Keratinocyte (primary cell): ENCODE data around the gene NXPH2. TPM values are rescaled to one million over a fixed set of nuclear protein-coding genes. Genes with fewer than 3 reads are reported as not detected.
A peak's percentile ranks its signal among the peaks of the same experiment; 100 is the strongest.

Source experiments
- DNase-seq: peaks from one replicate; pipeline ENCODE4 v3.0.0-alpha.2; 2011; ENCODE audit warnings: low read depth, missing footprints, low spot score
- FAIRE-seq: peaks from 2 replicates; lab custom pipeline; 2011; peaks lifted over from hg19 to GRCh38; lab: Jason Lieb, UNC
- H2AFZ ChIP-seq: 2 replicates; pipeline ENCODE4 v1.6.0; 2012; ENCODE audit warnings: low read length, control low read depth, inconsistent platforms; ENCODE audit not compliant: control insufficient read depth
- H3K27ac ChIP-seq: 2 replicates; pipeline ENCODE4 v1.5.1; 2011; ENCODE audit warnings: low read length; ENCODE audit not compliant: control insufficient read depth, insufficient read depth
- H3K27me3 ChIP-seq: 3 replicates; pipeline ENCODE4 v1.6.0; 2011; ENCODE audit warnings: low read length; ENCODE audit not compliant: control insufficient read depth, insufficient read depth; ENCODE audit errors: extremely low read depth
- H3K36me3 ChIP-seq, 2 experiments: 2 replicates in 1 of 2; 3 replicates in 1 of 2; pipeline ENCODE4 v1.5.1; 2011; ENCODE audit warnings: low read length in 2 of 2, mild to moderate bottlenecking in 1 of 2; ENCODE audit not compliant: control insufficient read depth in 2 of 2, insufficient read depth in 2 of 2; ENCODE audit errors: extremely low read depth in 1 of 2
- H3K4me1 ChIP-seq: 3 replicates; pipeline ENCODE4 v1.5.1; 2011; ENCODE audit warnings: low read length; ENCODE audit not compliant: control insufficient read depth, insufficient read depth; ENCODE audit errors: extremely low read depth
- H3K4me2 ChIP-seq: 3 replicates; pipeline ENCODE4 v1.6.0; 2011; ENCODE audit warnings: low read depth, low read length; ENCODE audit not compliant: control insufficient read depth, insufficient read depth; ENCODE audit errors: extremely low read depth
- H3K4me3 ChIP-seq, 3 experiments: fragments of 200-600 bp in 1 of 3; sonication (generic) in 1 of 3; 2 replicates in 2 of 3; 3 replicates in 1 of 3; pipeline ENCODE4 v1.5.1; 2011 to 2016; ENCODE audit warnings: low read length in 3 of 3, mild to moderate bottlenecking in 3 of 3, control low read depth in 2 of 3, inconsistent platforms in 1 of 3, low read depth in 1 of 3, mixed read lengths in 1 of 3, mixed run types in 1 of 3, moderate library complexity in 1 of 3; ENCODE audit not compliant: control insufficient read depth in 2 of 3, insufficient read depth in 2 of 3; ENCODE audit errors: extremely low read depth in 1 of 3
- H3K79me2 ChIP-seq: 2 replicates; pipeline ENCODE4 v1.6.0; 2012; ENCODE audit warnings: low read length; ENCODE audit not compliant: control insufficient read depth, insufficient read depth
- H3K9ac ChIP-seq: 3 replicates; pipeline ENCODE4 v1.6.0; 2011; ENCODE audit warnings: low read length; ENCODE audit not compliant: control insufficient read depth, insufficient read depth; ENCODE audit errors: extremely low read depth
- H3K9me1 ChIP-seq: 3 replicates; pipeline ENCODE4 v1.6.0; 2011; ENCODE audit warnings: low read length; ENCODE audit not compliant: control insufficient read depth, insufficient read depth; ENCODE audit errors: extremely low read depth
- H3K9me3 ChIP-seq: 2 replicates; pipeline ENCODE4 v1.5.1; 2012; ENCODE audit warnings: low read depth, low read length; ENCODE audit not compliant: control insufficient read depth
- H4K20me1 ChIP-seq: 3 replicates; pipeline ENCODE4 v1.6.0; 2011; ENCODE audit warnings: low read length; ENCODE audit not compliant: control insufficient read depth, insufficient read depth; ENCODE audit errors: extremely low read depth
- CTCF ChIP-seq, 3 experiments: IDR thresholded peaks in 1 of 3; conservative IDR thresholded peaks in 1 of 3; optimal IDR thresholded peaks in 1 of 3; 2 replicates in 2 of 3; 3 replicates in 1 of 3; pipeline versions ENCODE3 to v1.5.1; 2011; ENCODE audit warnings: low read length in 3 of 3, mild to moderate bottlenecking in 3 of 3, moderate library complexity in 2 of 3, control low read depth in 1 of 3, inconsistent platforms in 1 of 3; ENCODE audit not compliant: insufficient read depth in 2 of 3; ENCODE audit errors: extremely low read depth in 1 of 3
- EZH2 ChIP-seq: IDR thresholded peaks from one replicate; pipeline ENCODE4 v1.6.1; 2012; ENCODE audit warnings: inconsistent platforms, mild to moderate bottlenecking, low read length, moderate library complexity
- dilution Hi-C: fragments of 300-500 bp; cut with MboI; formaldehyde crosslinking; loops from one replicate; pipeline ENCODE4 v1.7.0; 2020; ENCODE audit warnings: low sequenced_read_pairs; ENCODE audit not compliant: extremely low pct_ligation_motif_present
- polyA plus RNA-seq, 5 experiments: library from polyadenylated mRNA; depleted of rRNA in 3 of 5; stranded (reverse) in 3 of 5; stranded (forward) in 1 of 5; unstranded in 1 of 5; fragments of >200 nt; gene quantifications; 1 replicate in 1 of 5; 2 replicates in 3 of 5; 3 replicates in 1 of 5; pipeline versions ENCODE4 v1.2.1 to v1.2.3, GENCODE V29; 2011 to 2012; ENCODE audit warnings: missing spikeins in 2 of 5, low read depth in 1 of 5, low replicate concordance in 1 of 5

Gene NXPH2
- polyA plus RNA-seq, 1 donor (not counting 4 experiments of a cell fraction or from before 2014, with no cell fraction given) = not detected

DNA sequence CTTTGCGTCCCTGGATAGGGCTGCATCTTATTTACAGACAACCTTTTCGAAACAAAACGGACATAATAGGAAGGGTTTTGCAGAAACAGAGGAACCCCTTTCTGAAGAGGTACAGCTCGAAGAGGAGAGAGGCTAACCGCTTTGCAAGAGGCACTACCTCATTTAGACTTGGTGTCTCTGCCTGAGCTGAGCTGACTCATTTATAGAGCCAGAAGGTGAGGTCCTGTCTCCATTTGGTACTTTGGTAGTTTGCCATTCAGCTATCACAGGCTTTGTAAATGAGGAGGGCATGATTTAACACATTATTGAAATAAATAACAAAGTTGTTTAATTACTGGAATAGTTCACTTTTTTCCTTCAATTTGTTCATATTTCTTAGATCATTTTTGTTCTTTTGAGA lies 2.2 kb upstream of the NXPH2 start:
- Histone ChIP-seq H3K4me3 (no peak overlapping the region), H3K27me3 (peaks cover 37% of the 10 kb centered on the region)
- dilution Hi-C loops = no loop called here

DNA sequence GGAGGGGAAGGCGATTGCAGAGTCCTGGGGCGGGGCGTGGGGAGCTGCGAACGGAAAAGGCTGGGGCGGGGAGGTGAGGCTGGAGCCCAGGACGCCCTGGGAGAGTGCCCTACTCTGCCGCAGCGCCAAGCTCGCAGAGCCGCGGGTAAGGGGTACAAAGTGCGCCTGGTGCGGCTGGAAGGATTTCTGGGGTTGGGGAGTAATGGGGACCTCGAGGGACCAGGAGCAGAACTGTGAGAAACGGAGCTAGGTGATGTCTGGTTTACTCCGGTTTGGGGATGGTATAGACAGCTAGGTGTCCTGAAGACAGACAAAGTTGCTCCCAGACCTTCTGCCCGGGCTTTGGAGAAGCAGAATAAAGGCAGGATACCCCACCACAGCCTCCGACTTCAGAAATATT lies 718 bp upstream of the NXPH2 start:
- H3K4me2 ChIP-seq = peak overlapping the region; percentile 49
- no peak for FAIRE-seq
- no peaks in the 10 kb centered on the region for H3K36me3 ChIP-seq
- no peak overlapping the region for H3K9ac ChIP-seq
- H3K27ac ChIP-seq = no peak overlapping the region
- H3K4me3 ChIP-seq = no peak overlapping the region
- no peak for DNase-seq
- no peaks in the 10 kb centered on the region for H4K20me1 ChIP-seq
- peaks cover 5% of the 10 kb centered on the region for H3K4me1 ChIP-seq
- no peaks in the 10 kb centered on the region for H3K9me1 ChIP-seq
- no peak overlapping the region for H2AFZ ChIP-seq
- no peaks in the 10 kb centered on the region for H3K79me2 ChIP-seq
- TF ChIP-seq CTCF (optimal IDR thresholded peaks at IDR 0.05 in 1 of 3, IDR thresholded peaks at IDR 0.05 in 1 of 3, conservative IDR thresholded peaks at IDR 0.05 in 1 of 3; ENCODE audit: extremely low read depth in 1 of 3, insufficient read depth in 2 of 3, low read length in 3 of 3) = no peak
- peak; percentile 50 for TF ChIP-seq EZH2
- no peaks in the 10 kb centered on the region for H3K9me3 ChIP-seq
- dilution Hi-C loops = no loop called here
- peaks cover 37% of the 10 kb centered on the region for H3K27me3 ChIP-seq

More for the DNA sequence above, 2.2 kb upstream of the NXPH2 start:
- Histone ChIP-seq H3K4me1 (peaks cover 8% of the 10 kb centered on the region), H4K20me1 (no peaks in the 10 kb centered on the region), H3K79me2 (no peaks in the 10 kb centered on the region), H3K9ac (no peak overlapping the region), H3K9me1 (no peaks in the 10 kb centered on the region), H2AFZ (no peak overlapping the region), H3K27ac (no peak overlapping the region), H3K9me3 (no peaks in the 10 kb centered on the region), H3K36me3 (no peaks in the 10 kb centered on the region), H3K4me2 (no peak overlapping the region)
- no peak for TF ChIP-seq EZH2
- TF ChIP-seq CTCF (optimal IDR thresholded peaks at IDR 0.05 in 1 of 3, IDR thresholded peaks at IDR 0.05 in 1 of 3, conservative IDR thresholded peaks at IDR 0.05 in 1 of 3; ENCODE audit: extremely low read depth in 1 of 3, insufficient read depth in 2 of 3, low read length in 3 of 3) = no peak
- FAIRE-seq (no peak), DNase-seq (no peak)
